Ovary (tissue), 9 donors: ENCODE measurements around the gene STK16. TPM values are rescaled to one million over a fixed set of nuclear protein-coding genes. Genes with fewer than 3 reads are reported as not detected.
A peak's percentile ranks its signal among the peaks of the same experiment; 100 is the strongest.

Experiments
- DNase-seq, 5 donors: peaks; one replicate each; pipeline ENCODE4 v3.0.0-alpha.2; 2019 to 2020
- H3K27ac ChIP-seq, 2 donors: fragments of 200-600 bp; one replicate each; pipeline versions ENCODE4 v1.5.1 to v1.8.0; 2019 to 2022
- H3K27me3 ChIP-seq: fragments of 200-600 bp; one replicate; pipeline ENCODE4 v1.8.0; 2022
- H3K36me3 ChIP-seq: fragments of 200-600 bp; sonication (generic); one replicate; pipeline ENCODE4 v1.5.1; 2019
- H3K4me1 ChIP-seq: one replicate; pipeline ENCODE4 v1.8.1; 2013; ENCODE audit warnings: mild to moderate bottlenecking, moderate library complexity; ENCODE audit not compliant: insufficient read depth
- H3K4me3 ChIP-seq: fragments of 200-600 bp; sonication (generic); one replicate; pipeline ENCODE4 v1.5.1; 2017
- H3K9me3 ChIP-seq, 2 donors: fragments of 200-600 bp in 1 of 2; sonication (generic) in 1 of 2; one replicate each; pipeline versions ENCODE4 v1.5.1 to v1.8.1; 2013 to 2019; ENCODE audit warnings: mild to moderate bottlenecking in 1 of 2, moderate library complexity in 1 of 2
- EP300 ChIP-seq: sonication (generic); formaldehyde crosslinking; IDR thresholded peaks from one replicate; pipeline ENCODE4 v1.6.1; 2017; ENCODE audit warnings: antibody characterized with exemption
- POLR2A ChIP-seq: fragments of 450-650 bp; IDR thresholded peaks from one replicate; pipeline ENCODE4 v1.6.1; 2017; ENCODE audit warnings: antibody characterized with exemption, mild to moderate bottlenecking, moderate library complexity
- WGBS, 3 donors: extraction: QIAGEN DNeasy Blood & Tissue Kit in 1 of 3; methylation state at CpG; one replicate each; pipeline versions ENCODE4 v1.1.5 to v1.1.7; 2013 to 2017; 5-methylcytosine and 5-hydroxymethylcytosine counted together
- intact Hi-C, 4 donors: fragments of 100-400 bp; cut with DNase I; formaldehyde crosslinking; loops; one replicate each; pipeline versions ENCODE4 v1.11.0 to v1.15.1; 2022 to 2023
- polyA plus RNA-seq, 2 donors: library from polyadenylated mRNA; stranded (reverse); fragments of 200-250 nt in 1 of 2; fragments of 350-450 nt in 1 of 2; fragmentation: Illumina TruSeq in 1 of 2; extraction: RNeasy Lipid Tissue Mini Kit (QIAGEN cat#74804) in 1 of 2; gene quantifications; one replicate each; pipeline ENCODE4 v1.2.3, GENCODE V29; 2013 to 2014
- total RNA-seq, 7 donors: library from RNA; depleted of rRNA in 2 of 7; stranded (reverse); fragments of >200 nt in 2 of 7; fragmentation: NEBNext Ultra II Directional in 3 of 7; extraction: Animal tissue kit (Norgen Biotek cat#: 25700) in 3 of 7; gene quantifications; one replicate each; pipeline versions ENCODE4 v1.1.0 to v1.2.4, GENCODE V29; 2016 to 2023
- TF ChIP-seq, protein P1 (sequence below), 3 donors: fragments of 450-650 bp in 2 of 3; fragments of 200-600 bp in 1 of 3; IDR thresholded peaks; one replicate each; pipeline versions ENCODE4 v1.5.1 to v1.8.0; 2016 to 2022; ENCODE audit warnings: antibody characterized with exemption in 3 of 3, mild to moderate bottlenecking in 1 of 3
- donor health status: DM: no; HTN: no; CAD: no; lungs with moderate emphysema.
- donor health status: DM: no; HTN: no; CAD: no.
- donor health status: Bipolar disorder and iron deficiency.
- donor health status: DM: yes; HTN: yes; CAD: no.
- donor health status: DM: no; HTN: no; CAD: no.
- donor health status: DM: yes; HTN: yes; CAD: no.

Gene STK16
- total and polyA plus RNA-seq, 9 donors: 12.4 to 29.4 (median 18.8) TPM

DNA sequence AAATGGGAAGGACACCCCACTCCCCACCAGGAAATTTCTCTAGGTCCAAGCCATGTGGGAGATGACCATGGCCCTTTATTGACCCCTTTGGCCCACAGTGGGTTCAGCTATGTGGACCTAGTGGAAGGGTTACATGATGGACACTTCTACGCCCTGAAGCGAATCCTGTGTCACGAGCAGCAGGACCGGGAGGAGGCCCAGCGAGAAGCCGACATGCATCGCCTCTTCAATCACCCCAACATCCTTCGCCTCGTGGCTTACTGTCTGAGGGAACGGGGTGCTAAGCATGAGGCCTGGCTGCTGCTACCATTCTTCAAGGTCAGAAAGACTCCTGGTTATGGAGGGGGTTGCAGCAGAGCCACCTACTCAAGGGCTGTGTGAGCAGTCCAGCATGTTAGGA, 1.3 kb downstream of the STK16 start:
- TF ChIP-seq POLR2A: no peak
- TF ChIP-seq, protein P1, sequence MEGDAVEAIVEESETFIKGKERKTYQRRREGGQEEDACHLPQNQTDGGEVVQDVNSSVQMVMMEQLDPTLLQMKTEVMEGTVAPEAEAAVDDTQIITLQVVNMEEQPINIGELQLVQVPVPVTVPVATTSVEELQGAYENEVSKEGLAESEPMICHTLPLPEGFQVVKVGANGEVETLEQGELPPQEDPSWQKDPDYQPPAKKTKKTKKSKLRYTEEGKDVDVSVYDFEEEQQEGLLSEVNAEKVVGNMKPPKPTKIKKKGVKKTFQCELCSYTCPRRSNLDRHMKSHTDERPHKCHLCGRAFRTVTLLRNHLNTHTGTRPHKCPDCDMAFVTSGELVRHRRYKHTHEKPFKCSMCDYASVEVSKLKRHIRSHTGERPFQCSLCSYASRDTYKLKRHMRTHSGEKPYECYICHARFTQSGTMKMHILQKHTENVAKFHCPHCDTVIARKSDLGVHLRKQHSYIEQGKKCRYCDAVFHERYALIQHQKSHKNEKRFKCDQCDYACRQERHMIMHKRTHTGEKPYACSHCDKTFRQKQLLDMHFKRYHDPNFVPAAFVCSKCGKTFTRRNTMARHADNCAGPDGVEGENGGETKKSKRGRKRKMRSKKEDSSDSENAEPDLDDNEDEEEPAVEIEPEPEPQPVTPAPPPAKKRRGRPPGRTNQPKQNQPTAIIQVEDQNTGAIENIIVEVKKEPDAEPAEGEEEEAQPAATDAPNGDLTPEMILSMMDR (IDR thresholded peaks at IDR 0.05): no peak
- no peak for TF ChIP-seq EP300
- Histone ChIP-seq H3K4me3 (no peak overlapping the region), H3K27ac (no peak overlapping the region), H3K4me1 (peaks cover 21% of the 10 kb centered on the region), H3K36me3 (no peaks in the 10 kb centered on the region), H3K27me3 (no peaks in the 10 kb centered on the region), H3K9me3 (no peaks in the 10 kb centered on the region)
- WGBS, 3 donors: 89 to 93% (median 92%) methylated on average over 10 of the region's 10 CpGs
- intact Hi-C loops: loop anchor here in 1 of 4 donors (10.0 kb wide), 1 partner anchor 48 kb away; no protein-coding TSS in a partner anchor
- DNase-seq: no peak

- TF ChIP-seq, protein P1 (IDR thresholded peaks at IDR 0.05): no peak
- no peak for TF ChIP-seq POLR2A
- Histone ChIP-seq H3K4me3 (no peak overlapping the region), H3K27me3 (no peaks in the 10 kb centered on the region), H3K27ac (no peak overlapping the region), H3K9me3 (no peaks in the 10 kb centered on the region), H3K36me3 (no peaks in the 10 kb centered on the region), H3K4me1 (peaks cover 23% of the 10 kb centered on the region)
- WGBS, 3 donors: 85 to 91% (median 89%) methylated on average over 17 of the region's 17 CpGs
- intact Hi-C loops: loop anchor here in 1 of 4 donors (10.0 kb wide), 1 partner anchor 47 kb away; no protein-coding TSS in a partner anchor
- DNase-seq: no peak
Observed at GRCh38 chr2:219247678-219248642, 2.7 kb downstream of the STK16 start.

DNA sequence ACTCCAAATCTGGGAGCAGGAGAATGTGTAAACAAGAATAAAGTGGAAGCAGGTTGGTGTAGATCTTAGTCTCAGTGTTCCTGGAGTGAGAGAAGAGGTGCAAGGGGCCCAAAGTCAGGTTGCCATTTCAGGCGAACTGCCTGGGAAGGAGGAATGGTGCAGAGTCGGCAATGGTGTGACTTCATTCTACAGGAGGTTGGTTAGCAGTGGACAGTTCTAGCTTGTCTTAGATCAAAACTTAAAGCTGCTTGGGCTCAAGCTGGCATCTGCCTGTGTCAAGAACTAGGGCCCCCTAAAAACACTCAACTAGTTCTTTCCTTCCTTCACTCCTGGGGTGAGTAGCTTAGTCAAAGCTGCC, 3.5 kb downstream of the STK16 start:
- H3K9me3 ChIP-seq: no peaks in the 10 kb centered on the region
- H3K36me3 ChIP-seq: no peaks in the 10 kb centered on the region
- intact Hi-C loops: loop anchor here in 1 of 4 donors (10.0 kb wide), 1 partner anchor 46 kb away; no protein-coding TSS in a partner anchor
- 66 to 79% (median 73%) methylated on average over 2 of the region's 2 CpGs for WGBS, 3 donors
- peak overlapping the region in 1 of 2 donors; percentile 71 for H3K27ac ChIP-seq
- H3K4me1 ChIP-seq: peaks cover 23% of the 10 kb centered on the region
- no peak for DNase-seq
- TF ChIP-seq POLR2A (no peak), EP300 (no peak)
- TF ChIP-seq, protein P1 (IDR thresholded peaks at IDR 0.05): no peak
- no peaks in the 10 kb centered on the region for H3K27me3 ChIP-seq
- H3K4me3 ChIP-seq: no peak overlapping the region

- Histone ChIP-seq H3K36me3 (no peaks in the 10 kb centered on the region), H3K4me1 (peaks cover 27% of the 10 kb centered on the region), H3K4me3 (no peak overlapping the region), H3K9me3 (no peaks in the 10 kb centered on the region), H3K27ac (peak overlapping the region in 1 of 2 donors; percentile 71), H3K27me3 (no peaks in the 10 kb centered on the region)
- TF ChIP-seq, protein P1 (IDR thresholded peaks at IDR 0.05): no peak
- TF ChIP-seq POLR2A (no peak), EP300 (no peak)
- WGBS, 3 donors: 29 to 33% (median 29%) methylated on average over 7 of the region's 7 CpGs
- peak; percentile 63 to 80 (median 73) for DNase-seq
- intact Hi-C loops: loop anchor here in 1 of 4 donors (10.0 kb wide), 1 partner anchor 45 kb away; no protein-coding TSS in a partner anchor
Observed at GRCh38 chr2:219249203-219249980, 4.1 kb downstream of the STK16 start.
